Progenitor cell of endocrine pancreas (in vitro differentiated cells): Measurements from ENCODE around the gene CAND2. TPM values are rescaled to one million over a fixed set of nuclear protein-coding genes. Genes with fewer than 3 reads are reported as not detected.
A peak's percentile ranks its signal among the peaks of the same experiment; 100 is the strongest.

Experiments
- DNase-seq: peaks from one replicate; pipeline ENCODE4 v3.0.0; 2021; ENCODE audit warnings: low spot score; ENCODE audit not compliant: unreplicated experiment
- H3K27ac Mint-ChIP-seq: 2 replicates; pipeline ENCODE4 v1.8.0; 2021; ENCODE audit warnings: mild to moderate bottlenecking, moderate library complexity, mixed read lengths
- H3K27me3 Mint-ChIP-seq: 2 replicates; pipeline ENCODE4 v1.8.0; 2021; ENCODE audit warnings: mixed read lengths
- H3K36me3 Mint-ChIP-seq: 2 replicates; pipeline ENCODE4 v1.8.0; 2022; ENCODE audit warnings: mixed read lengths; ENCODE audit not compliant: insufficient read depth
- H3K4me1 Mint-ChIP-seq: 2 replicates; pipeline ENCODE4 v1.8.0; 2021; ENCODE audit warnings: low read depth, mixed read lengths
- H3K4me3 Mint-ChIP-seq: 2 replicates; pipeline ENCODE4 v1.8.0; 2021; ENCODE audit warnings: low read depth, mild to moderate bottlenecking, moderate library complexity, mixed read lengths
- H3K9me3 Mint-ChIP-seq: 2 replicates; pipeline ENCODE4 v1.8.0; 2021; ENCODE audit warnings: low read depth, mixed read lengths
- CTCF ChIP-seq: fragments of 200-600 bp; sonication (generic); IDR thresholded peaks from one replicate; pipeline ENCODE4 v1.5.0; 2021; ENCODE audit warnings: antibody characterized with exemption, mild to moderate bottlenecking; ENCODE audit not compliant: unreplicated experiment
- total RNA-seq: library from RNA; stranded (reverse); gene quantifications from 2 replicates; pipeline ENCODE4 v1.2.1, GENCODE V29; 2021

Gene CAND2
- total RNA-seq, 1 donor from 2014 or later, result 11.0 TPM

- Mint-ChIP-seq H3K36me3 (peaks cover 4% of the 10 kb centered on the region), H3K27ac (no peak overlapping the region), H3K4me3 (no peak overlapping the region), H3K9me3 (no peaks in the 10 kb centered on the region), H3K4me1 (no peaks in the 10 kb centered on the region), H3K27me3 (no peaks in the 10 kb centered on the region)
- no peak for TF ChIP-seq CTCF
- DNase-seq, result no peak
Observed at GRCh38 chr3:12818273-12818672, 21.8 kb downstream of the CAND2 start.

- Mint-ChIP-seq H3K27ac (no peak overlapping the region), H3K9me3 (no peaks in the 10 kb centered on the region), H3K4me1 (no peaks in the 10 kb centered on the region), H3K36me3 (peaks cover 4% of the 10 kb centered on the region), H3K27me3 (no peaks in the 10 kb centered on the region), H3K4me3 (no peak overlapping the region)
- TF ChIP-seq CTCF, result no peak
- DNase-seq, result no peak
Observed at GRCh38 chr3:12818773-12819172, 22.3 kb downstream of the CAND2 start.

- Mint-ChIP-seq H3K4me1 (no peaks in the 10 kb centered on the region), H3K27ac (no peak overlapping the region), H3K36me3 (no peaks in the 10 kb centered on the region), H3K27me3 (no peaks in the 10 kb centered on the region), H3K4me3 (no peak overlapping the region), H3K9me3 (no peaks in the 10 kb centered on the region)
- peak; percentile 48 for TF ChIP-seq CTCF
- DNase-seq, result no peak
Observed at GRCh38 chr3:12822725-12823373, 26.4 kb downstream of the CAND2 start.

- Mint-ChIP-seq H3K36me3 (peaks cover 1% of the 10 kb centered on the region), H3K27ac (no peak overlapping the region), H3K4me3 (no peak overlapping the region), H3K27me3 (no peaks in the 10 kb centered on the region), H3K9me3 (no peaks in the 10 kb centered on the region), H3K4me1 (no peaks in the 10 kb centered on the region)
- no peak for TF ChIP-seq CTCF
- DNase-seq, result no peak
Observed at GRCh38 chr3:12824299-12824698, 27.8 kb downstream of the CAND2 start.

- Mint-ChIP-seq H3K27ac (no peak overlapping the region), H3K27me3 (no peaks in the 10 kb centered on the region), H3K36me3 (peaks cover 1% of the 10 kb centered on the region), H3K9me3 (no peaks in the 10 kb centered on the region), H3K4me3 (no peak overlapping the region), H3K4me1 (no peaks in the 10 kb centered on the region)
- TF ChIP-seq CTCF, result no peak
- no peak for DNase-seq
Observed at GRCh38 chr3:12825156-12825555, 28.7 kb downstream of the CAND2 start.
